Bone marrow (tissue), 2 donors: ENCODE results near the gene FAF2.
A peak's percentile ranks its signal among the peaks of the same experiment; 100 is the strongest.
"Not testable (repeated sequence)": the region's sequence is repeated elsewhere in the genome, so short reads cannot be mapped to it uniquely, and the experiment has no call there.

Experiments
- DNase-seq, 2 donors: peaks; one replicate each; lab custom pipeline; 2025; lab: John Stamatoyannopoulos, UW

FAF2 gene

DNA sequence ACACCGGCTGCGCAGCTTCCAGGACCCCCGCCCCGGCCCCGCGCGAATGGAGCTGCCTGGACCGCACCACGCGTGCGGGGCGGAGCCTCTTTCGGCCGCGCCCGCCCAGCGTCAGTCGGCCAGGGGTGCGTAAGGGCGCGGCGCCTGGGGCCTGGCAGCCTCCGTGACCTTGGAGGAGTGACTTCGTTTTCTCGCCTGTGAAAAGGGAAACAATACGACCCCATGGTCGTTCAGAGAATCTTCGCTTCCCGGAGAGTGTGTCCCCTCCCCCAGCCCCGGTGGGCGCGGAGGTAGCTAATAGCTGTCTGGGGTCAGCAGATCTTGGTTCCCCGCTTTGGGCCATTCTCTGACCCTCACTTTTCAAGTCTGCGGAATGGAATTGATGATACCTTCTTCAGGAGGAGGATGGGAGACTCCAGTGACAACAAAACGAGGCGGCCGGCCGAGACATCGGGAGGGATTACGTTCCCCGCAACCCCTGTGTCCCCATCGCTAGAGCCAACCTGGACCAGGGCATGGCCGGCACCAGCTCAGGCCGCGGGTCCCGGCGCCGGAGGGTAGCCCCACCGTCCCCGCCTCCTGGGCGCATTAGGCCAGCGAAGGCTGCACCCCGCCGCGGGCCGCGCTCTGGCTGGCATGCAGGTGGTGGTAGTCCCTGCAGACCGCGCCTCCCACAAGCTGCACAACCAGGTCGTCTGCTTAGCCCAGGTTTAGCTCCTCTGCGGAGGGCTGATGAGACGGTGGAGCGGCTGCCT is 95.4 kb downstream of the FAF2 start:
- DNase-seq, result peak in 1 of 2 donors; percentile 46

DNA sequence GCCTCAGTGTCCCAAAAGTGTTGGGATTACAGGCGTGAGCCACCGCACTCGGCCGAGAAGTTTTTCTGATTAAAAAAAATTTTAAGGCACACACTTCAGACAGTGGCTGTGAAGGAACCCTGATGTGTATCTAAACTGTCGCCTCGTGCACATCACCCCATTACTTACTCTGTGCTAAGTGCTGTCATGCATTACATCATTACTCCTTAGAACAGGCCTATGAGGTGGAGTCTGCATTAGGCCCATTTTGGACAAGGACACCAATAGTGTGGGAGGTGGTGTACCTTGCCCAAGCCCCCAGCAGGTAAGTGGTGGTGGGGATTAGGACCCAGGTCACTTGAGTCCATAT is 97.2 kb downstream of the FAF2 start:
- DNase-seq, result no peak

DNA sequence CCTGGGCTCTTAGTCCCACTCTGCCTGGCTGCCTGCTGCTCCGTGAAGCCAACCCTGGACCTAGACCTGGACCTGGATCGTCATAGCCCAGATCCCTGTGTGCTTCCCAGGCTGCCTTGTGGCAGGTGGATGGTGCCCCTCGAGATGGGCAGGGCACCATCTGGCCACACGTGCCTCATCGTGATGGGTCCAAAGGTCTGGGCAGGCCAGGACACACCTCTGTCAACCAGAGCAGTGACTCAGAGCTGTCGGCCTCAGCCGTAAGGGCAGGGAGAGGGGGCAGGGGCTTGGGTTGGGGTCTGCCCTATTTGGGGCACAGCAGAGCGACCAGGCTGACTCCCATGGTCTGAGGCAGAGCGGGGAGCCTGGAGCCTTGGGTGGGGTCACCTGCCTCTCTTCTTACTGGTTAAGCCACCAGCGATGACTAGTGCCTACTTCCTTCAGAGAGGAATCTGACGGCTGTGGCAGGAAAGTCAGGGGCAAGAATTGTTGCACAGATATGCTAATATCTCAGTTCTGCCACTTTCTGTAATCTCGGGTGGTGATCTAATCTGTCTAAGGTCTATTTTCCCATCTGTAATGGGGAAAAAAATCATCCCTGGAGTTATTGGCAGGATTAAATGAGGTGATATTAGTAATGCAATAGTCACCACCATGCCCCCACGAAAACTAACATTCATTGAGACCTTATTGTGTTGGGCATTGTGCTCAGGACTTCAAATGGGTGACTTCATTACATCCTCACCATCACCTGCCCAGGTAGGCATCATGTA is 97.7 kb downstream of the FAF2 start:
- DNase-seq, result no peak

DNA sequence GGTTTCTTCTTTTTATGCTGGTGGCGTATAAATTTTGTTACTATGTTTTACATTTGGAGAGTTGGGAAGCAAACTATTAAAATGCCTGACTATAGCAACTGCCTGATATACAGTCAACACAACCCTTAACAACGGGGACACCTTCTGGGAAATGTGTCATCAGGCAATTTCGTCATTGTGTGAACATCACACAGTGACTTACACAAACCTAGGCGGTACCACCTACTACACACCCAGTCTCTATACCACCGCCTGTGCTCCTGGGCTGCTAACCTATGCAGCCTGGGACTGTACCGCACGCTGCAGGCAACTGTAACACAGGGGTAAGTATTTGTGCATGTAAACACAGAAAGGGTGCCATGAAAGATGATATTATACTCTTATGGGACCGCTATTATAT is 99.6 kb downstream of the FAF2 start:
- no peak for DNase-seq

DNA sequence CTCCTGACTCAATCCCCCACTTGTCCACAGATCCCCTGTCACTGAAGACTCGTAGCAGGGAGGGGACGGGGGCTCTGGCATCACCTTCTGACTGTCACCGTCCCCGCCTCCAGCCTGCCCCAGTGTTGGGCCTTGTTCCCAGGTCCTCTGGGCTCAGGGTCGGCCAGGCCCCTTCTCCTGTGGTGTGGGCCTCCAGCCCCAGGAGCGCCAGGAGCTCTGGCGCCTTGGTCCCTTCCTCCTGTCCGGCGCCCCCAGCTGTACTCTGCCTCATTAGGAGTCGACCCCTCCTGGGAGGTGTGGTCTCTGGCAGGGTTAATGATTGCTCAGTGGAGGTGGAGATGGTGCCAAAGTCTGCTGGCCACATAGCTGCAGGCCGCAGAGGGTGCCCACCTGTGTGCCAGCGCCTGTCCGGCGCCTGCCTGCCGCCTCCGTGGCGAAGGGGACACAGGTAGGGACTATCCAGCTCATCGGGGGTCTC is 100.8 kb downstream of the FAF2 start, which contains the start of gene CDHR2:
TSS of gene CDHR2 (plus strand) at position 376 of the 478 bp plus-strand sequence. CDS start 16,011 bp downstream, outside the sequence.
- peak in 1 of 2 donors; percentile 8 for DNase-seq

DNA sequence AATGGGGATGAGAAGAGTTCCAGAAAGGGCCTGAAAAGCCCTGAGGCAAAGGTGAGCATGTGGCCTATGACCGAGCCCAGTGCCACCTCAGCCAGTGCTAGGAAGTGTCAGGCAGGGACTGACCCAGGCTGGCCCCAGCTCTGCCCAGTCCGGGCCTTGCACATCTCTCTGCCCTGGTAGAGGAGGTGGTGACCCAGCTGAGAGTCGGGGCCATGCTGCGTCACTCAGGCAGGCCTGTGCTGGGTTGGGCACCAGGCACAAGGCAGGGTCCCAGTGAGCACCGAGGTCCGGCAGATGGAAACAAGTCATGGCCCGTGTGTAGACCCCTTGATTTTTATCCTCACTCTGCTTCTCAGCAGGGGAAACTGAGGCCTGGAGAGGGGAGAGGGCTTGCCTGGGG is 101.7 kb downstream of the FAF2 start:
- no peak for DNase-seq

DNA sequence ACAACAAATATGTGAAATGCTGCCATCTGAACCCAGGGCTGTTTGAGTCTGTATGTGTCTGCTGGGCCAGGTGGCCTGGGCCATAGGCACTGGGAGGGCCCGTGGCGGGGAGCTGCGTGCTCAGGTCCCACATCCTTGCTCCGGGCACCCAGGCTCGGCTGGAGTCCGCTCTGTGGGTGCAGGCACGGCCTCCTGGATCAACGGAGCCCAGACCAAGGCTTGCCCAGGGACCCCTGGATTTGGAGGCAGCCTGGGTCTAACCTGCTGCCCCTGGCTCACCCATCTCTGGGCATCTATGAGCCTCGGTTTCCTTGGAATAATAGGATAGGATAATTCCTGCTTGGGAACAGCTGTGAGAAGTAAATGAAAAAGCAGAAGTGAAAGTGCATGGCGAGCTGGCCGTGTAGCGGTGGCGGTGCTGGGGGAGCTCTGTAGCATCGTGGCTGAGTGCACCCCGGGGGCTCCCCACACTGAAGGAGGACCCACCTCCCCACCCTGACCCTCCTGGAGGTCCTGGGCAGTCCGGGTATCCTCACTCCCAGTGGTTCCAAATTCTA is 102.2 kb downstream of the FAF2 start:
- DNase-seq, result peak in 1 of 2 donors; percentile 5

DNA sequence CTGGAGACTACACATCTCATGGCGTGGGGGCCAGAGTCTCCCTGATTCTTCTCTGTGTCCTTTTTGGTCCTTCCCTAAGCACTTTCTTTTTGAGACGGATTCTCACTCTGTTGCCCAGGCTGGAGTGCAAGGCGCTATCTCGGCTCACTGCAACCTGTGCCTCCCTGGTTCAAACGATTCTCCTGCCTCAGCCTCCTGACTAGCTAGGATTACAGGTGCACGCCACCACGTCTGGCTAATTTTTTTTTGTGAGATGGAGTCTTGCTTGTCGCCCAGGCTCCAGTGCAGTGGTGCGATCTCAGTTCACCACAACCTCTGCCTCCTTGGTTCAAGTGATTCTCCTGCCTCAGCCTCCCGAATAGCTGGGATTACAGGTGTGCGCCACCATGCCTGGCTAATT is 102.8 kb downstream of the FAF2 start:
- DNase-seq, result not testable (repeated sequence)

DNA sequence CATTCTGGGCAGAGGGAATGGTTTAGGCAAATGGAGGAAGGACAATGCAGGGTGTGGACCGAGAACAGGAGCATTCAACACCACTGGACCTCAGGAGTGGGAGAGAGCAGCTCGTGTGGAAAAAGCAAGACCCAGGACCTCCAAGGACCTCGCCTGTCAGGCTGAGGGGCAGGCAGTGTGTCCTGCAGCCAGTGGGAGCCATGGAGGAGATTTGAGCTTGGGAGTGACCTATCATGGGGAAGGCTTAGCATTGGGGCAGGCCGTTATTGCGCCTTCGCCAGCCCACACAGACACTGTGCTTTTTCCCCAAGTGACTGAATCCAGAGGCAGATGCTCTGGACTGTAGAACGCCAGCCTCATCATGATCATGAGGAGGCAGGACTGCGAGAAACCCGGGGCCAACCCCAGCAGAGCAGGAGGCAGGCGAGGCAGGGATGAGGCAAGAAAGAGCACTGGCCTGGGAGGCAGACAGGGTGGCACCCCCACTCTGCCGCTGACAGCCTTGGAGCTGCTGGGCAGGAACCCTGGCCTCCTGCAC is 104.2 kb downstream of the FAF2 start:
- DNase-seq, result no peak

DNA sequence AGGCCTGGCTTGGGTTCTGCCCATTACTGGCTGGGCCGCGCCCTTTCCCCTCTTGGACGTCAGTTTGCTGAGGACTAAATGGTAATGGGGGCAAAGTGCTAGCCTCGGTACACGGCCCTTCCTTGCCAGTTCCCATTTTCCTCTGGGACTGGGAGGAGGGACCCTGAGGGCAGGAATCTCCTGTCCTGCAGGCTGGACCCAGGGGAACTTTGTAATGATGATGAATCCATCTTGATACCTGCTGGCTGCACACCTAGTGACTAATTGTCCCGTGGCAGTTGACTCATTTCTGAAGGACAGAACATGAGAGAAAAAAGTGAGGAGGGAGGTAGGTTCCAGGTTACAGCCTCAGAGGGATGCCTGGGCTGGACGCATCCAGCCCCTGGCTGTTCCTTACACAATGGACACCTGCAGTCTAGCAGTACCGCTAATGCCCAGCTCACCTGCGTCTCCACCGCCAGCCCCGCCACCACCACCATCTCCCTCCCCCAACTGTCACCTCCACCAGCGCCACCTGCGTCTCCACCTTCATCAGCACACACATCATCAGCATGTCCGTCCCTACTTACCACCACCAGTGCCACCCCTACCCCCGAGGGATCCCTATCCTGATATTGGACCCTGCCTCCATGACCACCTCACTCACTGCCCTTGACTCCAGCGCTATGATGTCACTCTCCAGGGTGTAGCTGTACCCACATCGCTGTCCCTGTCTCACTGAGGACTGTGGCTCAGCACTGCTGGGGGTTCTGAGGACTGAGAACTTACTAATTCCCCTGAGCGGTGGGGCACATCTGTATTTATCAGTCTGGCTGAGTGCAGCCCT is 105.3 kb downstream of the FAF2 start:
- DNase-seq, result no peak

DNA sequence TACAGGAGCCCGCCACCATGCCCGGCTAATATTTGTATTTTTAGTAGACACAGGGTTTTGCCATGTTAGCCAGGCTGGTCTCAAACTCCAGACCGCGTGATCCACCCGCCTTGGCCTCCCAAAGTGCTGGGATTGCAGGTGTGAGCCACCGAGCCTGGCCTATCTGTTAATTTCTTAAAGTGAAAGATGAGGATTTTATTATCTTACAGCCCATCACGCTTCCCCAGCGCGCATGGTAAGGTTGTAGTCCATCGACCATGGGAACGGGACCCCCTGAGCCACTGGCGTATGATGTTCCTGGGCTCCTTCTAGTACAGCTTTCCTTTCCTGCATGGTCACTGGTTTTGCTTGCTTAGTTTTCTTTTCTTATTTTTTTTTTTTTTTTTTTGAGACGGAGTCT is 109.7 kb downstream of the FAF2 start:
- DNase-seq, result no peak
